OCI-LY7 (cell line): ENCODE results near the gene MTM1. TPM values are rescaled to one million over a fixed set of nuclear protein-coding genes. Genes with fewer than 3 reads are reported as not detected.

Source experiments
- BruUV-seq: library from RNA; stranded (reverse); fragments of 400-500 nt; replicated peaks from 2 replicates; lab custom pipeline; 2021; lab: Mats Ljungman, UMichigan
- CTCF ChIA-PET: fragments of 300-600 bp; sonication (Branson Sonifier 250); formaldehyde crosslinking; loops from one replicate; lab custom pipeline; 2022; ENCODE audit warnings: antibody characterized with exemption; ENCODE audit not compliant: unreplicated experiment; lab: Charles Lee
- POLR2A ChIA-PET: fragments of 300-600 bp; sonication (Branson Sonifier 250); formaldehyde crosslinking; loops from one replicate; lab custom pipeline; 2022; ENCODE audit warnings: antibody characterized with exemption; lab: Charles Lee
- DNase-seq: peaks from one replicate; pipeline ENCODE4 v3.0.0-alpha.2; 2015; ENCODE audit warnings: low spot score
- H2AFZ ChIP-seq: fragments of 200-600 bp; sonication (generic), shearing (Covaris generic); 2 replicates; pipeline ENCODE4 v1.6.1; 2014; ENCODE audit warnings: mild to moderate bottlenecking, antibody characterized with exemption, low read length, moderate library complexity
- H3K27ac ChIP-seq: fragments of 200-600 bp; sonication (generic); 2 replicates; pipeline ENCODE4 v1.5.1; 2014; ENCODE audit warnings: mixed run types, low read depth, mild to moderate bottlenecking, moderate library complexity, low read length, inconsistent platforms; ENCODE audit not compliant: poor library complexity, severe bottlenecking
- H3K36me3 ChIP-seq: fragments of 200-600 bp; sonication (generic); 2 replicates; pipeline ENCODE4 v1.6.1; 2014; ENCODE audit warnings: mild to moderate bottlenecking, antibody characterized with exemption, low read length, moderate library complexity, mixed read lengths; ENCODE audit not compliant: insufficient read depth
- H3K4me1 ChIP-seq: fragments of 200-600 bp; sonication (generic); 2 replicates; pipeline ENCODE4 v1.5.1; 2014; ENCODE audit warnings: mild to moderate bottlenecking, low read length; ENCODE audit not compliant: insufficient read depth, poor library complexity, severe bottlenecking
- H3K4me2 ChIP-seq: fragments of 200-600 bp; sonication (generic); 2 replicates; pipeline ENCODE4 v1.6.1; 2014; ENCODE audit warnings: mild to moderate bottlenecking, low read length
- H3K4me3 ChIP-seq: fragments of 200-600 bp; sonication (generic); 2 replicates; pipeline ENCODE4 v1.5.1; 2014; ENCODE audit warnings: mild to moderate bottlenecking, low read depth, low read length; ENCODE audit not compliant: poor library complexity, severe bottlenecking
- H3K79me2 ChIP-seq: fragments of 200-600 bp; sonication (generic); 2 replicates; pipeline ENCODE4 v1.6.1; 2016; ENCODE audit warnings: low read depth, mild to moderate bottlenecking, low read length, moderate library complexity, mixed read lengths; ENCODE audit not compliant: insufficient read depth
- H3K9me2 ChIP-seq: fragments of 200-600 bp; sonication (generic); 2 replicates; pipeline ENCODE4 v1.6.1; 2016; ENCODE audit warnings: mild to moderate bottlenecking, low read length, mixed read lengths; ENCODE audit not compliant: insufficient read depth
- H3K9me3 ChIP-seq: fragments of 200-600 bp; sonication (generic); 2 replicates; pipeline ENCODE4 v1.6.1; 2014; ENCODE audit warnings: mild to moderate bottlenecking, mixed run types, low read length, mixed read lengths
- H4K20me1 ChIP-seq: fragments of 200-600 bp; sonication (generic); 2 replicates; pipeline ENCODE4 v1.6.1; 2014; ENCODE audit warnings: mild to moderate bottlenecking, antibody characterized with exemption, low read length, moderate library complexity, mixed read lengths; ENCODE audit not compliant: insufficient read depth
- EZH2phosphoT487 ChIP-seq: fragments of 200-600 bp; sonication (generic); IDR thresholded peaks from 2 replicates; pipeline ENCODE4 v1.6.1; 2018; ENCODE audit warnings: low read depth, borderline replicate concordance, mild to moderate bottlenecking, mixed run types, antibody characterized with exemption, low read length, moderate library complexity, mixed read lengths
- intact Hi-C: fragments of 100-400 bp; cut with micrococcal nuclease; formaldehyde crosslinking; loops from one replicate; pipeline ENCODE4 v1.10.0; 2022; ENCODE audit not compliant: unreplicated experiment
- total RNA-seq, 2 experiments: library from RNA; depleted of rRNA in 1 of 2; stranded (reverse); fragments of >200 nt in 1 of 2; shearing (Covaris generic) in 1 of 2; gene quantifications; 2 replicates each; pipeline ENCODE4 v1.2.3, GENCODE V29; 2014 to 2022
- TF ChIP-seq, protein P1 (sequence below): fragments of 200-600 bp; sonication (generic); conservative IDR thresholded peaks from 2 replicates; pipeline ENCODE4 v1.5.1; 2014; ENCODE audit warnings: mild to moderate bottlenecking, antibody characterized with exemption, low read length, moderate library complexity, mixed read lengths

Gene MTM1
- total RNA-seq, 2 experiments from 2014 or later: 6.0 to 19.7 TPM

DNA sequence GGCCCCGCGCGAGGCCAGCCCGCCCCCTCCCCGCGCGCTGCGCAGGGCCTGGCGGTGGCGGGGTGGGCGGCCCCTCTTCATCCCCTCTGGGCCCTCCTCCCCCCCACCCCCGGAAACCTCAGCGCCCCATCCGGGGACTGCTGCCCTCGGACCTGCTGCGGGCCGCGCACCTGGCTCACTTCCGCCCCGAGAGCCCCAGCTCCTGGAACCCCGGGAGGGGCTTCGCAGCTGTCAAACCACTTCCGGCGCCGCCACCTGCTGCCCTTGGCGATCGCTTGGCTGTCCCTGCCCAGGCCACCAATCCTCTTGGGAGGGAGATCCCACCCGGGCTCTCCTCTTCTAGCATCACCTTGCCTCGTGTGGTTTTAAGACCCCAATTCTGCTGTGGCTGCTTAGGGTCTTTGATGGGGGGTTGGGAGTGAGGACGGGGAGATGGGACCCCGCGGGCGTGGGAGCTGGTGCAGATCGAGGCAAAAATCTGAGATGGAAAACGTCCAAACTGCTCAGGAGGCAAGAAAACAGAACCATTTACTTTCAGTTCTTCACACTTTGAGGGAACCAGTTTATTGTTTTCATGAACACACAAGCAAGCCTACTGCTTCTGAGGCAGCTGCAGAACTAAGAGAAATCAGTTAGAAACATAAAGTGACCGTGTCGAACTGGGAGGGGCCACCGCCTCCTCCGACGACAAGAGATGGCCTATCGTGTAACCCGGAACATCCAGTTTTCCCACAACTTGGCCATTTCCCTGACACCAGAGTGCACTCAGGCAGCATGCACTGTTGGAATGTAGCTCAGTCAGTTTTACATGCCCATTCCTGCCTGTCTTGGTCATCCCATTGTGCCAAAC, 125.5 kb downstream of the MTM1 start:
- peaks cover 9% of the 10 kb centered on the region; the same call in 1 of the 2 replicates for H3K9me3 ChIP-seq
- peak overlapping the region; percentile 99 for H3K27ac ChIP-seq
- peak overlapping the region; percentile 84 for H3K4me2 ChIP-seq
- ChIA-PET CTCF (no interaction called here), POLR2A (interaction anchor here (1.2 to 1.7 kb wide), 3 partner anchors 9 to 22 kb away, joined by 3 to 5 read pairs (median 4); no protein-coding TSS in a partner anchor)
- H3K79me2 ChIP-seq: peaks cover 48% of the 10 kb centered on the region
- DNase-seq: peak; percentile 93
- peaks cover 70% of the 10 kb centered on the region for H3K4me1 ChIP-seq
- H3K4me3 ChIP-seq: peak overlapping the region; percentile 75
- no peaks in the 10 kb centered on the region for H4K20me1 ChIP-seq
- TF ChIP-seq, protein P1, sequence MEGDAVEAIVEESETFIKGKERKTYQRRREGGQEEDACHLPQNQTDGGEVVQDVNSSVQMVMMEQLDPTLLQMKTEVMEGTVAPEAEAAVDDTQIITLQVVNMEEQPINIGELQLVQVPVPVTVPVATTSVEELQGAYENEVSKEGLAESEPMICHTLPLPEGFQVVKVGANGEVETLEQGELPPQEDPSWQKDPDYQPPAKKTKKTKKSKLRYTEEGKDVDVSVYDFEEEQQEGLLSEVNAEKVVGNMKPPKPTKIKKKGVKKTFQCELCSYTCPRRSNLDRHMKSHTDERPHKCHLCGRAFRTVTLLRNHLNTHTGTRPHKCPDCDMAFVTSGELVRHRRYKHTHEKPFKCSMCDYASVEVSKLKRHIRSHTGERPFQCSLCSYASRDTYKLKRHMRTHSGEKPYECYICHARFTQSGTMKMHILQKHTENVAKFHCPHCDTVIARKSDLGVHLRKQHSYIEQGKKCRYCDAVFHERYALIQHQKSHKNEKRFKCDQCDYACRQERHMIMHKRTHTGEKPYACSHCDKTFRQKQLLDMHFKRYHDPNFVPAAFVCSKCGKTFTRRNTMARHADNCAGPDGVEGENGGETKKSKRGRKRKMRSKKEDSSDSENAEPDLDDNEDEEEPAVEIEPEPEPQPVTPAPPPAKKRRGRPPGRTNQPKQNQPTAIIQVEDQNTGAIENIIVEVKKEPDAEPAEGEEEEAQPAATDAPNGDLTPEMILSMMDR: no peak
- no peak for TF ChIP-seq EZH2phosphoT487
- H2AFZ ChIP-seq: no peak overlapping the region
- no TSS peak for BruUV-seq
- no peaks in the 10 kb centered on the region for H3K9me2 ChIP-seq
- intact Hi-C loops: loop anchor here (2.0 to 5.0 kb wide), 2 partner anchors 125 to 288 kb away; partner anchors contain the start of genes HMGB3 and MTM1
- H3K36me3 ChIP-seq: peaks cover 35% of the 10 kb centered on the region

DNA sequence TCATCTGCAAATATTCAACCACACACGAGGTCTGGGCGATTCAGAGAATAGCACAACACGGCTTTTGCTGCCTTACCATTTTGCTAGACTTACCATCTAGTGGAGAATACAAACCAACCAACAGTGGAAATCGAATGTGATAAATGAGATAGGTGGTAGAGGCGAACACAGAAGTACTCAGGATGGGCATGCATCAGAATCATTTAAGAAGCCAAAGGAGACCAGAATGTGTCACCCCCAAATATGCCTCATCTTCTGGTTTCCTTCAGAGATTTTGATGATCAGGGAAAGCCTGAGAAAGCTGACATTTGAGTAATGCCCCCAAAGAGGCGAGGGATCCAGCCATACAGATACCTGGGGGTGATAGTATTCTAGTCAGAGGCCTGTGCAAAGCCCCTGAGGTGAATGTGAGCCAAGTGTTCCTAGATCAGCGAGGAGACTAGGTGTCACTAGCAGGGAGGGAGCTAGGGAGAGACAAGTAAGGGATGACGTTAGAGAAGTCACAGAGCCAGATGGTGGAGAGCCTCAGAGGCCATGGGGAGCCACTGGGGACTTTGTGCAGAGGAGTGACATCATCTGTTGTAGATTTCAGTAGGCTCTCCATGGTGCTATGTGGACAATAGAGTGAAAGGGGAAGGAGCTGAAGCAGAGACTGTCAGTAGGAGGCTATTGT, 126.5 kb downstream of the MTM1 start:
- Histone ChIP-seq H4K20me1 (no peaks in the 10 kb centered on the region), H3K36me3 (peaks cover 42% of the 10 kb centered on the region), H3K9me2 (no peaks in the 10 kb centered on the region), H2AFZ (no peak overlapping the region), H3K79me2 (peaks cover 57% of the 10 kb centered on the region), H3K27ac (peak overlapping the region; percentile 99), H3K4me3 (peak overlapping the region; percentile 75), H3K9me3 (peaks cover 7% of the 10 kb centered on the region; the same call in 1 of the 2 replicates), H3K4me2 (peak overlapping the region; percentile 84), H3K4me1 (peaks cover 72% of the 10 kb centered on the region)
- CTCF ChIA-PET: interaction anchor here (0.6 kb wide), 1 partner anchor 15 kb away, joined by 3 read pairs; no protein-coding TSS in a partner anchor
- DNase-seq: peak; percentile 53
- TF ChIP-seq, protein P1: no peak
- no peak for TF ChIP-seq EZH2phosphoT487
- POLR2A ChIA-PET: interaction anchor here (1.2 to 1.6 kb wide), 3 partner anchors 8 to 21 kb away, joined by 3 to 7 read pairs (median 4); no protein-coding TSS in a partner anchor
- BruUV-seq: no TSS peak
- intact Hi-C loops: loop anchor here (5.0 kb wide), 1 partner anchor 287 kb away; the partner anchor contains the start of gene HMGB3
